WTC11 (cell line): ENCODE data around the gene SHD. TPM values are rescaled to one million over a fixed set of nuclear protein-coding genes. Genes with fewer than 3 reads are reported as not detected.

Experiments
- ATF2 ChIP-seq: sonication (generic); formaldehyde crosslinking; IDR thresholded peaks from 2 replicates; pipeline ENCODE4 v1.8.1; 2022; ENCODE audit warnings: low read depth, missing genetic modification reagents, borderline replicate concordance
- CBFB ChIP-seq: sonication (generic); formaldehyde crosslinking; IDR thresholded peaks from 2 replicates; pipeline ENCODE4 v1.8.1; 2022; ENCODE audit warnings: mild to moderate bottlenecking, low read depth, missing genetic modification reagents
- E2F1 ChIP-seq: sonication (generic); formaldehyde crosslinking; IDR thresholded peaks from 2 replicates; pipeline ENCODE4 v1.8.0; 2022; ENCODE audit warnings: mild to moderate bottlenecking, missing genetic modification reagents
- E2F5 ChIP-seq: sonication (generic); formaldehyde crosslinking; IDR thresholded peaks from 2 replicates; pipeline ENCODE4 v1.8.1; 2022; ENCODE audit warnings: mild to moderate bottlenecking, moderate library complexity, missing genetic modification reagents
- FOXK1 ChIP-seq: sonication (generic); formaldehyde crosslinking; IDR thresholded peaks from 2 replicates; pipeline ENCODE4 v1.8.0; 2022; ENCODE audit warnings: mild to moderate bottlenecking, moderate library complexity, missing genetic modification reagents
- GABPB1 ChIP-seq: sonication (generic); formaldehyde crosslinking; IDR thresholded peaks from 2 replicates; pipeline ENCODE4 v1.8.1; 2023; ENCODE audit warnings: mild to moderate bottlenecking, missing genetic modification reagents
- IRF2 ChIP-seq: sonication (generic); formaldehyde crosslinking; IDR thresholded peaks from 2 replicates; pipeline ENCODE4 v1.8.0; 2022; ENCODE audit warnings: low read depth, missing genetic modification reagents, borderline replicate concordance
- JUN ChIP-seq: sonication (generic); formaldehyde crosslinking; IDR thresholded peaks from 2 replicates; pipeline ENCODE4 v1.8.0; 2023; ENCODE audit warnings: mild to moderate bottlenecking, missing genetic modification reagents
- NFATC4 ChIP-seq: fragments of 250-450 bp; sonication (Bioruptor Pico); IDR thresholded peaks from 2 replicates; pipeline ENCODE4 v1.9.0; 2021; ENCODE audit warnings: mild to moderate bottlenecking
- NFE2L1 ChIP-seq: sonication (generic); formaldehyde crosslinking; IDR thresholded peaks from 2 replicates; pipeline ENCODE4 v1.8.1; 2023; ENCODE audit warnings: missing genetic modification reagents
- NR1H2 ChIP-seq: sonication (generic); formaldehyde crosslinking; IDR thresholded peaks from 2 replicates; pipeline ENCODE4 v1.9.0; 2021; ENCODE audit warnings: mild to moderate bottlenecking, moderate library complexity, missing genetic modification reagents
- NR2C2 ChIP-seq: sonication (generic); formaldehyde crosslinking; IDR thresholded peaks from 2 replicates; pipeline ENCODE4 v1.8.0; 2022; ENCODE audit warnings: mild to moderate bottlenecking, missing genetic modification reagents
- PRDM15 ChIP-seq: sonication (generic); formaldehyde crosslinking; IDR thresholded peaks from 2 replicates; pipeline ENCODE4 v1.8.0; 2022; ENCODE audit warnings: missing genetic modification reagents
- PRRX2 ChIP-seq: fragments of 250-450 bp; sonication (Bioruptor Pico); IDR thresholded peaks from 2 replicates; pipeline ENCODE4 v1.8.0; 2021; ENCODE audit warnings: mild to moderate bottlenecking
- TCF7 ChIP-seq: sonication (generic); formaldehyde crosslinking; IDR thresholded peaks from 2 replicates; pipeline ENCODE4 v1.8.0; 2022; ENCODE audit warnings: mild to moderate bottlenecking, low read depth, missing genetic modification reagents, moderate library complexity
- USF2 ChIP-seq: sonication (generic); formaldehyde crosslinking; IDR thresholded peaks from 2 replicates; pipeline ENCODE4 v1.8.1; 2023; ENCODE audit warnings: mild to moderate bottlenecking, missing genetic modification reagents, moderate library complexity
- ZMAT4 ChIP-seq: fragments of 250-450 bp; sonication (Bioruptor Pico); IDR thresholded peaks from 2 replicates; pipeline ENCODE4 v1.9.0; 2021; ENCODE audit warnings: mild to moderate bottlenecking
- ZNF317 ChIP-seq: sonication (generic); formaldehyde crosslinking; IDR thresholded peaks from 2 replicates; pipeline ENCODE4 v1.8.1; 2023; ENCODE audit warnings: low read depth, mild to moderate bottlenecking, moderate library complexity, missing genetic modification reagents, borderline replicate concordance
- ZNF396 ChIP-seq: fragments of 250-450 bp; sonication (Bioruptor Pico); IDR thresholded peaks from 2 replicates; pipeline ENCODE4 v1.8.0; 2021; ENCODE audit warnings: mild to moderate bottlenecking, moderate library complexity, borderline replicate concordance
- ZNF423 ChIP-seq: fragments of 250-450 bp; sonication (Bioruptor Pico); IDR thresholded peaks from 2 replicates; pipeline ENCODE4 v2.1.2; 2022; ENCODE audit warnings: mild to moderate bottlenecking, moderate library complexity
- ZSCAN18 ChIP-seq: fragments of 250-450 bp; sonication (Bioruptor Pico); IDR thresholded peaks from 2 replicates; pipeline ENCODE4 v2.1.2; 2022; ENCODE audit warnings: mild to moderate bottlenecking, moderate library complexity
- total RNA-seq: library from RNA; stranded (reverse); gene quantifications from 3 replicates; pipeline ENCODE4 v1.2.3, GENCODE V29; 2021

The SHD gene
- total RNA-seq, 1 experiment from 2014 or later, result 3.4 TPM

- TF ChIP-seq IRF2 (CRISPR knock-in tag) (no peak), CBFB (CRISPR knock-in tag) (no peak), NR1H2 (CRISPR knock-in tag) (no peak), ZSCAN18 (CRISPR knock-in tag) (no peak), NR2C2 (no peak), NFATC4 (CRISPR knock-in tag) (no peak), USF2 (CRISPR knock-in tag) (peak; percentile 59), ZNF317 (no peak), NFE2L1 (CRISPR knock-in tag) (no peak), ATF2 (CRISPR knock-in tag) (no peak), GABPB1 (CRISPR knock-in tag) (no peak), ZMAT4 (no peak), E2F1 (no peak), ZNF396 (CRISPR knock-in tag) (no peak), FOXK1 (peak; percentile 51; the same call in 1 of the 2 replicates), E2F5 (CRISPR knock-in tag) (no peak), ZNF423 (no peak), TCF7 (CRISPR knock-in tag) (no peak), JUN (no peak), PRRX2 (CRISPR knock-in tag) (no peak), PRDM15 (CRISPR knock-in tag) (0 out of 2 replicates have a peak, but pooled peaks have one; percentile 16)
- TF ChIP-seq, all 79 proteins: peak for 5
Measured at GRCh38 chr19:4327252-4327876, 48.3 kb downstream of the SHD start (continued).
